ENCODE data around the gene CPLANE2.
"Not testable (repeated sequence)": the region's sequence is repeated elsewhere in the genome, so short reads cannot be mapped to it uniquely, and the experiment has no call there.

The CPLANE2 gene

GRCh38 chr1:16267690-16268180 lies 30.8 kb upstream of the CPLANE2 start:
- no peak overlapping the region for H3K4me3 ChIP-seq (ENCODE audit: low read depth, low read length)
- no peak for DNase-seq (ENCODE audit: low read depth)
- TF ChIP-seq, protein P1, sequence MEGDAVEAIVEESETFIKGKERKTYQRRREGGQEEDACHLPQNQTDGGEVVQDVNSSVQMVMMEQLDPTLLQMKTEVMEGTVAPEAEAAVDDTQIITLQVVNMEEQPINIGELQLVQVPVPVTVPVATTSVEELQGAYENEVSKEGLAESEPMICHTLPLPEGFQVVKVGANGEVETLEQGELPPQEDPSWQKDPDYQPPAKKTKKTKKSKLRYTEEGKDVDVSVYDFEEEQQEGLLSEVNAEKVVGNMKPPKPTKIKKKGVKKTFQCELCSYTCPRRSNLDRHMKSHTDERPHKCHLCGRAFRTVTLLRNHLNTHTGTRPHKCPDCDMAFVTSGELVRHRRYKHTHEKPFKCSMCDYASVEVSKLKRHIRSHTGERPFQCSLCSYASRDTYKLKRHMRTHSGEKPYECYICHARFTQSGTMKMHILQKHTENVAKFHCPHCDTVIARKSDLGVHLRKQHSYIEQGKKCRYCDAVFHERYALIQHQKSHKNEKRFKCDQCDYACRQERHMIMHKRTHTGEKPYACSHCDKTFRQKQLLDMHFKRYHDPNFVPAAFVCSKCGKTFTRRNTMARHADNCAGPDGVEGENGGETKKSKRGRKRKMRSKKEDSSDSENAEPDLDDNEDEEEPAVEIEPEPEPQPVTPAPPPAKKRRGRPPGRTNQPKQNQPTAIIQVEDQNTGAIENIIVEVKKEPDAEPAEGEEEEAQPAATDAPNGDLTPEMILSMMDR (IDR thresholded peaks at IDR 0.05; ENCODE audit: low read depth, low read length, missing control alignments): no peak
- in situ Hi-C loops (cut with HindIII; ENCODE audit: low sequenced_read_pairs): no loop called here

DNA sequence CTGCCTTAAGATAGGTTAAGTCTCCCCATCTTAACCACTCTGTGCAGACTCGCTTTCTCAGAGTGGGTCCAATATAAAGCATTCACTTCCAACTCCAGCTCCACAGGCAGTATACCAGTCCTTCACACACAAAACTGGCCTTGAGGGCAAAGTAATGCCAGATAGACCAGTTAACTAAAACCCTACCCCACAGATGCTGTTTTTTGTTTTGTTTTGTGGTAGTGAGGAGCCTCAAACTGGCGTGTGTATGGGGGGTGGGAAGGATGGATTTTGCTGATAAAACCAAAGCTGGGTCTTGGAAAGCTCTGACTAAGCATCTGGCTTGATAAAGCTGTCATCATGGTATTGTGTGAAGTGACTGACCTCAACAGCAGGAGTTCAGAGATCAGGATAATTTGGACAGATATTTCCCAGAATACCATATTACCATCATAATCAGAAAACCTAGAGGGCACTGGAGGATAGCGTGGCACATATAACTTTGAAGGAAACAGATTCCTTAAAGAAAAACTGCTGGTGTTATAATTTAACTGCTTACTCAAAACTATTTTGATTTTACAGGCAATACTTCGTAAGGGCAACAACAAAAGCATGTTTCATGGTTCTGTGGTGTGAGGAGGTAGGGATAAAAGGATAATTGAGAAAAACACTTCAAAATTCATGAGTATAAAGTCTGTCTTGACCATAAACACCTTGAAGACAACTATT lies 29.6 kb upstream of the CPLANE2 start:
- H3K4me3 ChIP-seq (ENCODE audit: low read depth, low read length): no peak overlapping the region
- TF ChIP-seq, protein P1 (IDR thresholded peaks at IDR 0.05; ENCODE audit: low read depth, low read length, missing control alignments): no peak
- DNase-seq (ENCODE audit: low read depth): no peak
- in situ Hi-C loops (cut with HindIII; ENCODE audit: low sequenced_read_pairs): no loop called here

DNA sequence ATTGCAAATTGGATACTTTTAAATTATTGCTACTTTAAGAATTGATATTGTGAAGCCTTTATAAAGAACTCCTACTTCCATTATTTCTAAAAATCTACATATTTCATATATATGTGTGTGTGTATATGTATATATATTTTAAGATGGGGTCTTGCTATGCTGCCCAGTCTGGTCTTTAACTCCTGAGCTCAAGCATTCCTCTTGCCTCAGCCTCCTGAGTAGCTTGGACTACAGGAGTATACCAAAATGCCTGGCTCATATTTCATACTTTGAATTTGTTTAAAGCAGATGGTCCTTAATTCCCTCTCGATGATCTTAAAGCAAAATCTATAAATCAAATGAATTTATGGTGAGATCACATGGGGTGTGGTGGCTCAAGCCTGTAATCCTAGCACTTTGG lies 25.1 kb upstream of the CPLANE2 start:
- TF ChIP-seq, protein P1 (IDR thresholded peaks at IDR 0.05; ENCODE audit: low read depth, low read length, missing control alignments): no peak
- in situ Hi-C loops (cut with HindIII; ENCODE audit: low sequenced_read_pairs): no loop called here
- H3K4me3 ChIP-seq (ENCODE audit: low read depth, low read length): no peak overlapping the region

GRCh38 chr1:16260814-16261213 lies 23.8 kb upstream of the CPLANE2 start:
- in situ Hi-C loops (cut with HindIII; ENCODE audit: low sequenced_read_pairs): no loop called here
- no peak overlapping the region for H3K4me3 ChIP-seq (ENCODE audit: low read depth, low read length)
- TF ChIP-seq, protein P1 (IDR thresholded peaks at IDR 0.05; ENCODE audit: low read depth, low read length, missing control alignments): no peak
- DNase-seq (ENCODE audit: low read depth): peak; percentile 39

More for the DNA sequence above, 25.1 kb upstream of the CPLANE2 start:
- no peak for DNase-seq (ENCODE audit: low read depth)

DNA sequence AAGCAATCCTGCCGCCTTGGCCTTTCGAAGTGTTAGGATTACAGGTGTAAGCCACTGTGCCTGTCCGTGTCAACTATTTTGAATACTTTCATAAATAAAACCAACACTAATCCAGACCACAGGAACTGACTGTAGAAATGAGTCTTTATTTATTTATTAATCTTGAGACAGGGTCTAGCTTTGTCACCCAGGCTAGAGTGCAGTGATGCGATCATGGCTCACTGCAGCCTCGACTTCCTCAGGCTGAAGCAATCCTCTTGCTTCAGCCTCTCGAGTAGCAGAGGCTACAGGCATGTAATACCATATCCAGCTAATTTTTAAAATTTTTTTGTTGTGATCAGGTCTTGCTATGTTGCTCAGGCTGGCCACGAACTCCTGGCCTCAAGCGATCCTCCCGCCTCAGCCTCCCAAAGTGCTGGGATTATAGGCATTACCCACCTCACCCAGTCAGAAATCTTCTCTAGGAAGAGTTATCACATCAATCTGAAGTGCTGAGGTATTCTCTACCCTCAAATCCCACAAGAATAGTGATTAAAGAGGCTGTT lies 21.7 kb upstream of the CPLANE2 start:
- DNase-seq (ENCODE audit: low read depth): no peak
- H3K4me3 ChIP-seq (ENCODE audit: low read depth, low read length): no peak overlapping the region
- in situ Hi-C loops (cut with HindIII; ENCODE audit: low sequenced_read_pairs): no loop called here
- TF ChIP-seq, protein P1 (IDR thresholded peaks at IDR 0.05; ENCODE audit: low read depth, low read length, missing control alignments): no peak

DNA sequence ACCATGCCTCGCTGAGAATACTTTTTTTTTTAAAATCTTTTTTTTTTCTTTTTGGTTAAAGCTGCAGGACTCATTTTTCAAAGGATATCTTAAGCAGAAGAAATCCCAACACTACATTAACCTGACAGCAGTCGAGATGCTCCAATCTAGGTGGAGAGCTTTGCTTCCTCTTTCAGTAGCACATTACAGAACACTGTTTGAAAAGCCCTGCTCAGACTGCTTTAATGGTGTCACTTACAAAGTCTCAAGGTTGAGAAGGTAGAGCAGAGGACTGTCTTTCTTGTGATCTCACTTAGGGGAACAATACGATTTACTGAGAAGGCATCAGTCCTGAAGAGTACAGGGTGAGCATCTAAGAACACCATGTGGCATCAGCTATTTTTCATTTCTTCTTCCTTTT lies 21.0 kb upstream of the CPLANE2 start:
- no peak for DNase-seq (ENCODE audit: low read depth)
- in situ Hi-C loops (cut with HindIII; ENCODE audit: low sequenced_read_pairs): no loop called here
- TF ChIP-seq, protein P1 (IDR thresholded peaks at IDR 0.05; ENCODE audit: low read depth, low read length, missing control alignments): no peak
- no peak overlapping the region for H3K4me3 ChIP-seq (ENCODE audit: low read depth, low read length)

GRCh38 chr1:16257556-16257955 lies 20.6 kb upstream of the CPLANE2 start:
- in situ Hi-C loops (cut with HindIII; ENCODE audit: low sequenced_read_pairs); DNase-seq (ENCODE audit: low read depth); H3K4me3 ChIP-seq (ENCODE audit: low read depth, low read length): not testable (repeated sequence)
